ENCODE results near the gene PDE3A. TPM values are rescaled to one million over a fixed set of nuclear protein-coding genes. Genes with fewer than 3 reads are reported as not detected.

PDE3A gene
- total RNA-seq, 1 experiment from 2014 or later = 0.12 TPM

GRCh38 chr12:20374795-20375194, 6.5 kb downstream of the PDE3A start:
- H3K9me3 ChIP-seq (ENCODE audit: control insufficient read depth in 1 of 2, insufficient read depth in 1 of 2, low read depth in 1 of 2, low read length in 2 of 2) = no peaks in the 10 kb centered on the region
- ChIA-PET CTCF (no interaction called here), POLR2A (no interaction called here), RAD21 (ENCODE audit: low non-redundant PET in 1 of 2, low total read pairs in 2 of 2, uncharacterized antibody in 2 of 2, unreplicated experiment in 2 of 2) (no interaction called here)
- no peaks in the 10 kb centered on the region for H3K79me2 ChIP-seq (ENCODE audit: insufficient read depth, low read length)
- 0 out of 2 replicates have a peak, but pooled peaks cover 4% of the 10 kb centered on the region for H3K27me3 ChIP-seq (ENCODE audit: insufficient read depth, low read length)
- H2AFZ ChIP-seq (ENCODE audit: low read depth, low read length, poor library complexity, severe bottlenecking) = no peak overlapping the region
- ATAC-seq (no peak), DNase-seq (ENCODE audit: low read depth, low spot score) (no peak)
- H3K9me2 ChIP-seq (ENCODE audit: insufficient read depth) = no peaks in the 10 kb centered on the region
- no peaks in the 10 kb centered on the region for H3K36me3 ChIP-seq (ENCODE audit: control insufficient read depth in 1 of 2, insufficient read depth in 2 of 2, low read length in 2 of 2)
- H3K27ac ChIP-seq (ENCODE audit: low read depth, low read length) = no peak overlapping the region
- H3K4me3 ChIP-seq (replicated peaks in 1 of 2; ENCODE audit: low read depth in 1 of 2, low read length in 2 of 2) = no peak overlapping the region
- H3K9ac ChIP-seq (ENCODE audit: low read length) = no peak overlapping the region
- H3K4me1 ChIP-seq (ENCODE audit: control insufficient read depth in 1 of 2, insufficient read depth in 2 of 2, low read length in 2 of 2) = no peaks in the 10 kb centered on the region
- H4K20me1 ChIP-seq (ENCODE audit: insufficient read depth) = no peaks in the 10 kb centered on the region
- H3K4me2 ChIP-seq (ENCODE audit: low read length) = no peak overlapping the region
- no TSS peak for BruUV-seq (replicated peaks)
- TF ChIP-seq CEBPB (IDR thresholded peaks at IDR 0.05; ENCODE audit: low read depth) (no peak), CTCF (IDR thresholded peaks at IDR 0.05 in 2 of 3, conservative IDR thresholded peaks at IDR 0.05 in 1 of 3; ENCODE audit: borderline replicate concordance in 1 of 3, insufficient read depth in 1 of 3, low read depth in 2 of 3, low read length in 2 of 3) (no peak), JUND (IDR thresholded peaks at IDR 0.05) (no peak), SP1 (IDR thresholded peaks at IDR 0.05; ENCODE audit: low read depth) (no peak), ZNF274 (IDR thresholded peaks at IDR 0.05; ENCODE audit: low read depth, low read length) (no peak), SIN3A (IDR thresholded peaks at IDR 0.05; ENCODE audit: low read depth) (no peak), SRF (IDR thresholded peaks at IDR 0.05; ENCODE audit: low read depth) (no peak), REST (IDR thresholded peaks at IDR 0.05; ENCODE audit: low read depth) (no peak), EZH2phosphoT487 (IDR thresholded peaks at IDR 0.05; ENCODE audit: borderline replicate concordance) (no peak), EGR1 (IDR thresholded peaks at IDR 0.05; ENCODE audit: low read depth) (no peak), FOSL1 (IDR thresholded peaks at IDR 0.05; ENCODE audit: low read depth) (no peak), CBX3 (IDR thresholded peaks at IDR 0.05; ENCODE audit: low read depth) (no peak), ZBTB33 (IDR thresholded peaks at IDR 0.05; ENCODE audit: extremely low read depth, insufficient replicate concordance, low read length) (no peak), ZFX (IDR thresholded peaks at IDR 0.05) (no peak), POLR2AphosphoS5 (IDR thresholded peaks at IDR 0.05; ENCODE audit: low read depth, low read length) (no peak), RAD21 (IDR thresholded peaks at IDR 0.05; ENCODE audit: low read depth) (no peak)
- intact Hi-C loops (cut with micrococcal nuclease) = loop anchor here (5.0 kb wide), 2 partner anchors 617 to 802 kb away; no protein-coding TSS in a partner anchor

Data from HCT116 (cell line).